HG03460 (cell line): ENCODE data around the gene OR1L4.

Experiments used
- ATAC-seq: cut with Tn5 transposase; IDR thresholded peaks from one replicate; pipeline ENCODE4 v1.9.1; 2021; ENCODE audit not compliant: unreplicated experiment

Gene OR1L4, protein sequence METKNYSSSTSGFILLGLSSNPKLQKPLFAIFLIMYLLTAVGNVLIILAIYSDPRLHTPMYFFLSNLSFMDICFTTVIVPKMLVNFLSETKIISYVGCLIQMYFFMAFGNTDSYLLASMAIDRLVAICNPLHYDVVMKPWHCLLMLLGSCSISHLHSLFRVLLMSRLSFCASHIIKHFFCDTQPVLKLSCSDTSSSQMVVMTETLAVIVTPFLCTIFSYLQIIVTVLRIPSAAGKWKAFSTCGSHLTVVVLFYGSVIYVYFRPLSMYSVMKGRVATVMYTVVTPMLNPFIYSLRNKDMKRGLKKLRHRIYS

DNA sequence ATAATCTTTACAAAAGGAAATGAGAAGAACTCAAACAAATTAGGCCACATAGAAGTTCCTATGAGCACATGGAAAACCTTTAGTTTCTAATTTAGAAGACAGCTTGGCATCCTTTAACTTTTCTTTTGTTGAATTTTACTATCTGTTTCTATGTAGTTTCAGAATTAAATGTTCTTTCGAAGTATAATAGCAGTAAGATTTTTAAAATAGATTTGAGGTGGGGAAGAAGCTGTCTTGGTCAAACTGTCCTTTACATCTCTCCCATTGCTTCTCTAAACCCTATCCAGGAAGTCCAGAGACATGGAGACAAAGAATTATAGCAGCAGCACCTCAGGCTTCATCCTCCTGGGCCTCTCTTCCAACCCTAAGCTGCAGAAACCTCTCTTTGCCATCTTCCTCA is at the start of gene OR1L4:
OR1L4 (plus strand) TSS at position 301 of the 400 bp plus-strand sequence; CDS start at position 301, 0 bp downstream.
- no peak for ATAC-seq

GRCh38 chr9:122684851-122685250 is 38.9 kb upstream of the OR1L4 start:
- ATAC-seq: no peak

- ATAC-seq: no peak
Measured at GRCh38 chr9:122695696-122696095, 28.1 kb upstream of the OR1L4 start.

DNA sequence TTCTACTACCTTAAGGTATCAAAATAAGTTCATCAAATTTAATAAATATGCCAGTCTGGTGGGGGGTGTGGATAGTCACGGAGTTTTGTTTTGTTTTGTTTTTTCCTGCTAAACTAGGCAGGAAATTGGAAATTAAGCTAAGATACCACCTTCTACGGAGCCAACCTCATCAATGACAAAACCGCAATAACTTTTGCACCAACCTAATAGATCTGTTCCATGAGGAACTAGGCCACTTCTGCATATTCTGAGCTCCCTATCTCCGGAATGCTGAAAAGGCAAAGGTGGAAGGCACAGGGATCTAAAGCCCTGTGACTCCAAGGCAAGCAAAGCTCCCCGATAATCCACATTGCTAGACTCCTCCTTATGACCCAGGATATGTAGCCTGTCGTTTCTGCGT is 5.8 kb upstream of the OR1L4 start:
- ATAC-seq: no peak

- no peak for ATAC-seq
Measured at GRCh38 chr9:122719218-122719617, 4.6 kb upstream of the OR1L4 start.

DNA sequence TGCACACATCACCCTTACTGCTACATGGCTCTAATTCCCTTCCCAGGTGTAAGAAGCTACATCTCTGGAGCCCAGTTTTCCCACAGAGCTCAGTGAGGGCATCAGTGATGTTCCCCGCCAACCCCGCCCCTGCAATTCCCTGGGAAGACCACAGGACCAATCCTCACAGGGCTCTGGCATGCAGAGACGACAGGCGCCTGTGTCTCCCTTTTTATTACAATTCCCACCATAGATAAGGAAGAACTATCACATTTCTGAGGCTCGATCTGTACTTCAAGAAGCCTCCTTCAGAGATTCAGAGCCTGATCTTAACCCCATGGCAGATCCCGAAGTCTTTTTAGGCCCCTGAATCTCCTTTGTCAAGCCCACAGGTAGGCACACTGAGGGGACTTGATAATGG is 18.2 kb downstream of the OR1L4 start, which contains the start of gene OR1L6:
OR1L6 (plus strand) TSS at position 301 of the 400 bp plus-strand sequence. CDS start 7,545 bp downstream, outside the sequence.
- no peak for ATAC-seq

GRCh38 chr9:122754825-122755224 is 31.0 kb downstream of the OR1L4 start:
- ATAC-seq: no peak

DNA sequence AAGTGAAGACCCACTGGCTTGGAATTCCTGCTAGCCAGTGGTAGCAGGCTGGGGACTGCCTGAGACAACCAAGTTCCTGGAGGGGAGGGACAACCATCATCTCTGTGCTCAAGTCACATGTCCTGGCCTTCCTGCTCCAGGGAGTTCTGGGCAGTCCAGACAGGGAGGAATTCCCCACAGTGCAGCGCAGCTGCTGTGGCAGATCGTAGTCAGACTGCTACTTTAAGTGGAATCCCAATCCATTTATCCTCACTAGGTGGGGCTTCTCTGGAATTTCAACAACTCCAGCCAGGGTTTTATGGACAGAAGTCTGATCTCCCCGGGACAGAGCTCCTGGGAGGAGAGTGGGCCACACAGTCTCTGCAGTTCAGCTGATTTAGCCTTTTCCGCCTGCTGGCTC is 44.0 kb downstream of the OR1L4 start:
- ATAC-seq: no peak
